GM10248 (cell line): Measurements from ENCODE around the gene SEPTIN11.

Experiments
- CTCF ChIA-PET: fragments of 300-600 bp; sonication (Branson Sonifier 250); formaldehyde crosslinking; extraction: SDS; loops from one replicate; lab custom pipeline; 2021; ENCODE audit warnings: antibody characterized with exemption; lab: Yijun Ruan, JAX
- POLR2A ChIA-PET: fragments of 350-650 bp; sonication (Branson Sonifier 250); formaldehyde crosslinking; extraction: SDS; loops from one replicate; lab custom pipeline; 2020; ENCODE audit warnings: antibody characterized with exemption; lab: Yijun Ruan, JAX
- DNase-seq: peaks from one replicate; pipeline ENCODE4 v3.0.0; 2012; ENCODE audit errors: extremely low spot score
- CTCF ChIP-seq: IDR thresholded peaks from 2 replicates; pipeline ENCODE4 v1.5.1; 2012; ENCODE audit warnings: mild to moderate bottlenecking, low read depth; ENCODE audit errors: extremely low read depth, missing control alignments, control extremely low read depth

Gene SEPTIN11

GRCh38 chr4:76997532-76997931 is 48.0 kb downstream of the SEPTIN11 start:
- ChIA-PET CTCF (interaction anchor here (8.0 kb wide), 1 partner anchor 9 kb away, joined by 60 read pairs; no protein-coding TSS in a partner anchor), POLR2A (no interaction called here)
- TF ChIP-seq CTCF: no peak
- DNase-seq: no peak

- no peak for TF ChIP-seq CTCF
- ChIA-PET POLR2A (no interaction called here), CTCF (interaction anchor here (8.0 kb wide), 1 partner anchor 8 kb away, joined by 60 read pairs; no protein-coding TSS in a partner anchor)
- no peak for DNase-seq
Measured at GRCh38 chr4:76998251-76998901, 48.8 kb downstream of the SEPTIN11 start.
